Ishikawa (cell line): ENCODE results near the gene ACP7.

ENCODE experiments used
- CEBPB ChIP-seq: IDR thresholded peaks from 2 replicates; pipeline ENCODE4 v1.6.1; 2012
- CREB1 ChIP-seq: IDR thresholded peaks from 2 replicates; pipeline ENCODE4 v1.6.1; 2012; ENCODE audit warnings: low read depth
- EGR1 ChIP-seq: IDR thresholded peaks from 2 replicates; pipeline ENCODE4 v1.6.1; 2012
- EP300 ChIP-seq: IDR thresholded peaks from 2 replicates; pipeline ENCODE4 v1.6.1; 2012; ENCODE audit warnings: borderline replicate concordance
- FOXM1 ChIP-seq: IDR thresholded peaks from 2 replicates; pipeline ENCODE4 v1.6.1; 2012; ENCODE audit warnings: low read depth, borderline replicate concordance
- NFIC ChIP-seq: IDR thresholded peaks from 2 replicates; pipeline ENCODE4 v1.6.1; 2012
- RAD21 ChIP-seq: IDR thresholded peaks from 2 replicates; pipeline ENCODE4 v1.6.1; 2012; ENCODE audit warnings: low read depth
- REST ChIP-seq: IDR thresholded peaks from 2 replicates; pipeline ENCODE4 v1.6.1; 2012; ENCODE audit warnings: low read depth, mild to moderate bottlenecking
- TAF1 ChIP-seq: IDR thresholded peaks from 2 replicates; pipeline ENCODE4 v1.6.1; 2012; ENCODE audit warnings: low read depth, mild to moderate bottlenecking
- TCF12 ChIP-seq: IDR thresholded peaks from 2 replicates; pipeline ENCODE4 v1.6.1; 2012; ENCODE audit warnings: low read depth
- TEAD4 ChIP-seq: IDR thresholded peaks from 2 replicates; pipeline ENCODE4 v1.6.1; 2012
- YY1 ChIP-seq: IDR thresholded peaks from 2 replicates; pipeline ENCODE4 v1.6.1; 2012; ENCODE audit warnings: low read depth
- ZBTB7A ChIP-seq: IDR thresholded peaks from 2 replicates; pipeline ENCODE4 v1.6.1; 2012; ENCODE audit warnings: low read depth
- TF ChIP-seq, protein P1 (sequence below): IDR thresholded peaks from 2 replicates; pipeline ENCODE4 v1.6.1; 2012
- TF ChIP-seq, protein P2 (sequence below): IDR thresholded peaks from 2 replicates; pipeline ENCODE4 v1.6.1; 2012

Gene ACP7

DNA sequence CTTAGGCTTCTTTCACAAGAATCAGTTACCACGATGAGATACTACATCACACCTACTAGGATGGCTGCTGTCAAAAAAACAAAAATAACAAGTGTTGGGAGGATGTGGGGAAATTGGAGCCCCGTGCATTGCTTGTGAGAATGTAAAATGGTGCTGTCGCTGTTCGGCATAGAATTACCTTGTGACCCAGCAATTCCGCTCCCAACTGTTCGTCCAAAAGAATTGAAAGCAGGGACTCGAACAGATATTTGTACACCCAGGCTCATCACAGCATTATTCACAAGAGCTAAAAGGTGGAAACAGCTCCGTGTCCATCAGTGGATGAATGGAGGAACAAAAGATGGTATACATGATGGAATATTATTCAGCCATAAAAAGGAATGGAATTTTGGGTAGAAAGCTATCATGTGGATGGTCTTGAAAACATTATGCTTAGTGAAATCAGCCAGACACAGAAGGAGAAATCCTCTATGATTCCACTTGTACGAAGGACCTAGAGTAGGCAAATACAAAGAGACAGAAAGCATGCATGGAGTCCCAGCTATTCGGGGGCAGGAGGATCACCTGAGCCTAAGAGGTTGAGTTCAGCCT is 64.9 kb downstream of the ACP7 start:
- TF ChIP-seq TEAD4, result no peak
- TF ChIP-seq CREB1, result no peak
- TF ChIP-seq, protein P1, sequence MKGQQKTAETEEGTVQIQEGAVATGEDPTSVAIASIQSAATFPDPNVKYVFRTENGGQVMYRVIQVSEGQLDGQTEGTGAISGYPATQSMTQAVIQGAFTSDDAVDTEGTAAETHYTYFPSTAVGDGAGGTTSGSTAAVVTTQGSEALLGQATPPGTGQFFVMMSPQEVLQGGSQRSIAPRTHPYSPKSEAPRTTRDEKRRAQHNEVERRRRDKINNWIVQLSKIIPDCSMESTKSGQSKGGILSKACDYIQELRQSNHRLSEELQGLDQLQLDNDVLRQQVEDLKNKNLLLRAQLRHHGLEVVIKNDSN, result no peak
- TF ChIP-seq FOXM1, result no peak
- no peak for TF ChIP-seq TAF1
- TF ChIP-seq CEBPB, result no peak
- no peak for TF ChIP-seq EGR1
- no peak for TF ChIP-seq RAD21

GRCh38 chr19:39150235-39150634 is 66.1 kb downstream of the ACP7 start:
- TF ChIP-seq TEAD4 (no peak), CEBPB (no peak), EGR1 (no peak), RAD21 (no peak)

DNA sequence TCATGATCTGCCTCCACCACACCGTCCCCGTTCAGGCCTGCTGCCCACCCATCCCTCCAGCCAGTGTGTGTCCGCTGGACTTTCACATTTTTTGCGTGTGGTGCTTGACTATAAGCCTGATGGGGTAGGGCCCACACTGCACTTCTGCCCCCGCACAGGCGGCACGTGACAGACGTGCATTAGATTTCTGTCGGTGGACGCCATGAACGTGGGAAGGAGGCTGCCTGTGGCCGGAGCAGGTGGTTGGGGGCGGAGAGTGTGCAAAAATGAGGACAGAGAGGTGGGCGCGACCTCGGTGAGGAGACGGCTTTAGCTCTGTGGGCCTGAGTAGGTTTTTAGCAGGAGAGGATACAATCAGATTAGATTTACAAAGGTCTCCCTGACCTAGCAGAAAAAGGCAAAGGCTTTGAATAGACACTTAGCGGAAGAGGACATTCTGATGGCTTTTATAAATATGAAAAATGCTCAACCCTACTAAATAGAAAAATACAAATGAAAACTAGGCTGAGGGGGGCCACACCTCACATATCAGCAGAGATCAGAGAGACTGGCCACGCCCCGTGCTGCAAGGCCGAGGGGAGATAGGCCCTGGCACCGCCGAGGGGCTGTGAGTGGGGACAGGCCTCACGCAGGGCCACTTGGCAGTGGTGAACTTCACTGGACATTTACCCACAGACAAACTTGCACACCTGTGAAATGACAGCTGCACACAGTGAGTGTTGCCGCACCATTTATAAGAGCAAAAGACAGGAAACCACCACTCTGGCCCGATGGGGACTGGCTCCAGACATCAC is 66.8 kb downstream of the ACP7 start:
- no peak for TF ChIP-seq CREB1

DNA sequence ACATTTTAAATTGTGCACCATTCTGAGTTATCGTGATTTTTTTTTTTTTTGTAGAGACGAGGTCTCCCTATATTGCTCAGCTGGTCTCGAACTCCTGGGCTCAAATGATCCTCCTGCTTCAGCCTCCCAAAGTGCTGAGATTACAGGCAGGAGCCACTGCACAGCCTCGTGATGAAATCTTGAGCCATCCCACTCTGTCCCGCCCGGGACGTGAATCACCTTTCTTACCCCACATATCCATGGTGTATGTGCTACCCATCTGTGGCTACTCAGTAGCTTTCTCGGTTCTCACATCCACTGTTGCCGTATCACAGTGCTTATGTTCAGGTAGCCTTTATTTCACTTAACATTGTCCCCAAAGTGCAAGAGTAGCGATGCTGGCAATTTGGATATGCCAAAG is 67.9 kb downstream of the ACP7 start:
- no peak for TF ChIP-seq TCF12
- TF ChIP-seq EP300, result no peak
- TF ChIP-seq, protein P2, sequence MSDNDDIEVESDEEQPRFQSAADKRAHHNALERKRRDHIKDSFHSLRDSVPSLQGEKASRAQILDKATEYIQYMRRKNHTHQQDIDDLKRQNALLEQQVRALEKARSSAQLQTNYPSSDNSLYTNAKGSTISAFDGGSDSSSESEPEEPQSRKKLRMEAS, result no peak
- TF ChIP-seq ZBTB7A, result no peak

- TF ChIP-seq ZBTB7A, result no peak
- no peak for TF ChIP-seq EP300
- TF ChIP-seq RAD21, result no peak
- TF ChIP-seq, protein P2, result no peak
- TF ChIP-seq EGR1, result no peak
- no peak for TF ChIP-seq CREB1
- TF ChIP-seq, protein P1, result no peak
- no peak for TF ChIP-seq REST
- TF ChIP-seq TEAD4, result no peak
- TF ChIP-seq FOXM1, result no peak
- TF ChIP-seq CEBPB, result no peak
- TF ChIP-seq TCF12, result no peak
These were observed 70.0 kb downstream of the ACP7 start for GRCh38 chr19:39154100-39154628.

DNA sequence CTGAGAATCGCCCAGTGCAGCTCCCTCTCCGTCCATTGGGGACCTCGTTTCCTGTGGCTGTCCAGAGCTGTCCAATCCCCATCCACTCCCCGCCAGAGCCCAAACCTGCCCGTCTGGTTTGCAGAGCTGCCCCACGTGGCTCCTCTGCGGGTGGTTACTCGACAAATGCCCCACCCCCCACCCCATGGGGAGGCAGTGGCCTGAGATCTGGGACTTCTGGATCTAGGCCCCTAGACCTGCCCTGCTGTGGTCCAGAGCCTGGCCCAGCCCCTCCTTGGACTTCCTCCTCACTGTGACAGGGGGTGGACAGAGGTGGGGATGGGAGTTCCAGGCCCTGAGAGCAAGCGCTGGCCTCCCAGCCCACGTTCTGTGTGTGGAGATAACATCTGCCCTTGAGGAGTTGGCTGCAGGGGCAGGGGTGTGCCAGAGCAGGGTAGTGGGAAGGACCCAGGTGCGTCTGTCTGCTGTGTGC is 70.5 kb downstream of the ACP7 start:
- TF ChIP-seq CEBPB (no peak), REST (no peak), TCF12 (peak; percentile 77; the same call in 1 of the 2 replicates), FOXM1 (no peak; the same call in 1 of the 2 replicates), TEAD4 (no peak; the same call in 1 of the 2 replicates), EGR1 (no peak), NFIC (0 out of 2 replicates have a peak, but pooled peaks have one; percentile 38), CREB1 (no peak), YY1 (0 out of 2 replicates have a peak, but pooled peaks have one; percentile 14), EP300 (0 out of 2 replicates have a peak, but pooled peaks have one; percentile 35), ZBTB7A (no peak), TAF1 (no peak), RAD21 (no peak; the same call in 1 of the 2 replicates)
- TF ChIP-seq, protein P1, result peak; percentile 94
- TF ChIP-seq, protein P2, result peak; percentile 93
